ENCODE results near the gene RNF128. TPM values are rescaled to one million over a fixed set of nuclear protein-coding genes. Genes with fewer than 3 reads are reported as not detected.
A peak's percentile ranks its signal among the peaks of the same experiment; 100 is the strongest.

The RNF128 gene, protein sequence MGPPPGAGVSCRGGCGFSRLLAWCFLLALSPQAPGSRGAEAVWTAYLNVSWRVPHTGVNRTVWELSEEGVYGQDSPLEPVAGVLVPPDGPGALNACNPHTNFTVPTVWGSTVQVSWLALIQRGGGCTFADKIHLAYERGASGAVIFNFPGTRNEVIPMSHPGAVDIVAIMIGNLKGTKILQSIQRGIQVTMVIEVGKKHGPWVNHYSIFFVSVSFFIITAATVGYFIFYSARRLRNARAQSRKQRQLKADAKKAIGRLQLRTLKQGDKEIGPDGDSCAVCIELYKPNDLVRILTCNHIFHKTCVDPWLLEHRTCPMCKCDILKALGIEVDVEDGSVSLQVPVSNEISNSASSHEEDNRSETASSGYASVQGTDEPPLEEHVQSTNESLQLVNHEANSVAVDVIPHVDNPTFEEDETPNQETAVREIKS
- total RNA-seq, result not detected

GRCh38 chrX:106726485-106727437 is at the start of gene RNF128:
Gene RNF128 (plus strand): TSS chrX:106726701. CDS start chrX:106726914, 213 bp downstream.
- DNase-seq, result peak; percentile 31
- Mint-ChIP-seq H3K4me1 (peaks cover 3% of the 10 kb centered on the region), H3K9me3 (no peaks in the 10 kb centered on the region), H3K4me3 (peak within 1 kb of the TSS; percentile 56), H3K27ac (no peak within 1 kb of the TSS), H3K36me3 (no peaks in the 10 kb centered on the region), H3K27me3 (peaks cover 35% of the 10 kb centered on the region)

DNA sequence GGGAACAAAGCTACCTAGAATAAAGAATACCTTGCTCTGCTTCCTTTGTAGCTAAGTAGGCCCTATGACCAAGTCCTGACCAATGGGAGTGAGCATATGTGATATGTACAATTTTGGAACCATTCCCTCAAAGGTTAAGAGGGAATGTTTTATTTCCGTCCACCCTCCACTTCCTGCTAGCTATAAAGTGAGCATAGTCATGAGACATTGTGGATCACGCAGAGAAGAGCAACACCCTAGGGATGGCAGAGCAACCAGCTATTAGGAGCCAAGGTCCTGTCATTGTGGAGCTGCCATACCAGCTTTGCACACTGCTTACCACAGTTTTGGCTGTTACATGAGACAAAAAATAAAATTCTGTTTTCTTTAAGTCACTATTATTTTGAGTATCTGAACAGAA is 45.8 kb upstream of the RNF128 start:
- Mint-ChIP-seq H3K27ac (no peak overlapping the region), H3K27me3 (no peaks in the 10 kb centered on the region), H3K9me3 (peaks cover 1% of the 10 kb centered on the region), H3K36me3 (no peaks in the 10 kb centered on the region), H3K4me3 (no peak overlapping the region), H3K4me1 (no peaks in the 10 kb centered on the region)
- no peak for DNase-seq

DNA sequence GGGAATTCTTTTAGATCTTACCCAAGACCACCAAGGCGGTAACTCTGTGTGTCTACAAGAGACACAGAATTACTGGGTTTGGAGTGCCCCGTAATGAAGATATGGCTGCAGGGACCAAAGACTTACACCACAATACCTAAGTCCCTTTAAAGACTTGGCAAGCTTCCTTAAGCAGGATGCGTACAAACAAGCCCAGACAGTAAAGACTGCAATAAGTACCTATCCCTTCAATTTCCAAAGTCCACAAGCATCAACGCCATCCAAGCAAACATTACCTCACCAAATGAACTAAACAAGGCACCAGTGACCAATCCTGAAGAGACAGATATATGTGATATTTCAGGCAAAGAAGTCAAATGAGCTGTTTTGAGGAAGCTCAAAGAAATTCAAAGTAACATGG is 42.3 kb upstream of the RNF128 start:
- Mint-ChIP-seq H3K36me3 (no peaks in the 10 kb centered on the region), H3K4me3 (no peak overlapping the region), H3K27me3 (no peaks in the 10 kb centered on the region), H3K9me3 (peaks cover 4% of the 10 kb centered on the region), H3K4me1 (no peaks in the 10 kb centered on the region), H3K27ac (no peak overlapping the region)
- DNase-seq, result no peak

GRCh38 chrX:106692425-106693065 is 34.0 kb upstream of the RNF128 start:
- H3K27me3 Mint-ChIP-seq, result peaks cover 10% of the 10 kb centered on the region
- no peak for DNase-seq
- no peaks in the 10 kb centered on the region for H3K36me3 Mint-ChIP-seq
- no peaks in the 10 kb centered on the region for H3K4me1 Mint-ChIP-seq
- H3K27ac Mint-ChIP-seq, result no peak overlapping the region
- no peak overlapping the region for H3K4me3 Mint-ChIP-seq
- H3K9me3 Mint-ChIP-seq, result no peaks in the 10 kb centered on the region

DNA sequence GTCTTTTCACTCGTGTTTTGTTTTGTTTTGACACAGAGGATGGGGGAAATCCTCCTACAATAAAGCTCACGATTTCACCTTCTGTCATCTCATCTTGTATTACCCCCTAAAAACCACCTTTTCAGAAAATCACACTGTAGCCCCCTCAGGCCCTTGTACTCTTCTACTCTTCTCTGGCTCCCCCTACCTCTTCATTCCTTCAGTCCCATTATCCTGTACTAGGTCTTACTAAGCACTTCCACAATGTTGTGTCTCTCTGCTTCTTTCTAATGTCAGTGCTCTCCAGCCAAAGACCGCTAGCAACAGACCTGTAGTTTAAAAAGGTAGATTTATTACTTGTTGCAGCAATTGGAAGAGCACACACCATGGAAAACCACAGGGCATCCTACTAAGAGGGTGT is 30.0 kb upstream of the RNF128 start:
- H3K27me3 Mint-ChIP-seq, result peaks cover 12% of the 10 kb centered on the region
- no peak overlapping the region for H3K27ac Mint-ChIP-seq
- H3K9me3 Mint-ChIP-seq, result no peaks in the 10 kb centered on the region
- no peak for DNase-seq
- H3K36me3 Mint-ChIP-seq, result no peaks in the 10 kb centered on the region
- H3K4me1 Mint-ChIP-seq, result no peaks in the 10 kb centered on the region
- H3K4me3 Mint-ChIP-seq, result no peak overlapping the region

GRCh38 chrX:106698693-106699092 is 27.8 kb upstream of the RNF128 start:
- Mint-ChIP-seq H3K4me3 (no peak overlapping the region), H3K4me1 (no peaks in the 10 kb centered on the region), H3K9me3 (no peaks in the 10 kb centered on the region), H3K27ac (no peak overlapping the region), H3K36me3 (no peaks in the 10 kb centered on the region), H3K27me3 (peaks cover 9% of the 10 kb centered on the region)
- DNase-seq, result no peak

DNA sequence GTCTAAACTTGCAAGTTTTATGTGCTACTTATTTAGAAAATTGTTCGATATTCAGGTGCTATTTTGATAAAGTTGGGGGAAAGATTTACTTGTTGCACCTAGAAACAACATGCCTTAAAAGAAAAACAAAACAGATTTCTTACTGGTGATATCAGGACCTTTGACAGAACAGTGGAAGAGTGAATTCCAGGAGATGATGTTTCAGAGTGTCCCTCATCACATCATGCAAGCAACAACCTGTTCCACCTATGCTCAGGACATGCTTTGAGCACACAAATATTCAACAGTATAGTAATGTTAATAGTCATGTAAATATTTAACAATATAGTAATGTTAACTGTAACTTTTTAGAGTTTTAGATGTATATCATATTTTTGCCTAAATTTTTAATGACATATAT is 23.9 kb upstream of the RNF128 start:
- peaks cover 4% of the 10 kb centered on the region for H3K27me3 Mint-ChIP-seq
- H3K4me1 Mint-ChIP-seq, result no peaks in the 10 kb centered on the region
- H3K36me3 Mint-ChIP-seq, result no peaks in the 10 kb centered on the region
- no peaks in the 10 kb centered on the region for H3K9me3 Mint-ChIP-seq
- H3K4me3 Mint-ChIP-seq, result no peak overlapping the region
- no peak for DNase-seq
- H3K27ac Mint-ChIP-seq, result no peak overlapping the region

DNA sequence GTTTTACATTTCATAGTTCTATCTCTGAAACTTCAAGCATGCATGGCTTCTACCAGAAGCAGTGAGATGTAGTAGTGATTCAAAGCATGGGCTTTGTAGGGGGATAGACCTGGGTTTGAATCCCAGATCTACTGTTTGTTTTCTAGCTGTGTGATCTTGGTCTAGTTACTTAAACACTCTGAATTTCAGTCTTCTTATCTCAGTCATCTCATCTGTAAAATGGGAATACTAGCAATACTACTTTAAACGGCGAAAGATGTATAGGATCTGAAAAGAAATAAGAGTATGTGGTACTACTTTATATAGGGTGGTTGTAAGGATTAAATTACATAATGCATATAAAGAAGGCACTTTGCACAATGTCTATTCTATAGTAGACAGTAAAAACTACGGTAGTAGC is 20.0 kb upstream of the RNF128 start:
- H3K36me3 Mint-ChIP-seq, result no peaks in the 10 kb centered on the region
- H3K9me3 Mint-ChIP-seq, result no peaks in the 10 kb centered on the region
- no peaks in the 10 kb centered on the region for H3K4me1 Mint-ChIP-seq
- no peak overlapping the region for H3K27ac Mint-ChIP-seq
- H3K27me3 Mint-ChIP-seq, result no peaks in the 10 kb centered on the region
- no peak overlapping the region for H3K4me3 Mint-ChIP-seq
- no peak for DNase-seq

- H3K36me3 Mint-ChIP-seq, result no peaks in the 10 kb centered on the region
- H3K27ac Mint-ChIP-seq, result no peak overlapping the region
- no peak overlapping the region for H3K4me3 Mint-ChIP-seq
- no peaks in the 10 kb centered on the region for H3K27me3 Mint-ChIP-seq
- no peaks in the 10 kb centered on the region for H3K4me1 Mint-ChIP-seq
- H3K9me3 Mint-ChIP-seq, result no peaks in the 10 kb centered on the region
- DNase-seq, result no peak
Measured at GRCh38 chrX:106707771-106708454, 18.6 kb upstream of the RNF128 start.

- Mint-ChIP-seq H3K27ac (no peak overlapping the region), H3K4me1 (no peaks in the 10 kb centered on the region), H3K36me3 (no peaks in the 10 kb centered on the region), H3K4me3 (no peak overlapping the region), H3K9me3 (no peaks in the 10 kb centered on the region), H3K27me3 (no peaks in the 10 kb centered on the region)
- DNase-seq, result no peak
Measured at GRCh38 chrX:106710771-106711170, 15.7 kb upstream of the RNF128 start.

GRCh38 chrX:106711375-106711774 is 15.1 kb upstream of the RNF128 start:
- H3K4me1 Mint-ChIP-seq, result no peaks in the 10 kb centered on the region
- H3K4me3 Mint-ChIP-seq, result no peak overlapping the region
- H3K27me3 Mint-ChIP-seq, result no peaks in the 10 kb centered on the region
- H3K27ac Mint-ChIP-seq, result no peak overlapping the region
- H3K9me3 Mint-ChIP-seq, result no peaks in the 10 kb centered on the region
- no peaks in the 10 kb centered on the region for H3K36me3 Mint-ChIP-seq
- no peak for DNase-seq

GRCh38 chrX:106716004-106716403 is 10.5 kb upstream of the RNF128 start:
- Mint-ChIP-seq H3K4me3 (no peak overlapping the region), H3K27ac (no peak overlapping the region), H3K9me3 (no peaks in the 10 kb centered on the region), H3K27me3 (no peaks in the 10 kb centered on the region), H3K4me1 (no peaks in the 10 kb centered on the region), H3K36me3 (no peaks in the 10 kb centered on the region)
- DNase-seq, result no peak

DNA sequence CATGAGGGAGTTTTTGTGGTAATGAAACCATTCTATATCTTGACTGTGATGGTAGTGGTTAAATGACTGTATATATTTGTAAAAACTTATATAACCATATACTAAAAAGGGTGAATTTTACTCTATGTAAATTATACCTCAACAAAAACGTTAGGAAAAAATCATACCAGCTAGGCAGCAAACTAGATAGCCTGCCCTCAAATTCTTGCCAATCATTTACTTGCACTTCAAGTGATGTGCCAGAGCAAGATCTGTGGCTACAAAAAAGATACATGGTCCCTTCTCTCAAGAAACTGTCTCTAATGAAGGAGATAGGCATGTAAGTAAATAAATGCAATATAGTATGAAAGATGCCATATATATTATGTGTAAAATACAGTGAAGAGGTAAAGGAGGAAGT is 10.0 kb upstream of the RNF128 start:
- H3K27ac Mint-ChIP-seq, result no peak overlapping the region
- H3K9me3 Mint-ChIP-seq, result no peaks in the 10 kb centered on the region
- no peaks in the 10 kb centered on the region for H3K4me1 Mint-ChIP-seq
- H3K4me3 Mint-ChIP-seq, result no peak overlapping the region
- DNase-seq, result no peak
- H3K36me3 Mint-ChIP-seq, result no peaks in the 10 kb centered on the region
- H3K27me3 Mint-ChIP-seq, result no peaks in the 10 kb centered on the region

DNA sequence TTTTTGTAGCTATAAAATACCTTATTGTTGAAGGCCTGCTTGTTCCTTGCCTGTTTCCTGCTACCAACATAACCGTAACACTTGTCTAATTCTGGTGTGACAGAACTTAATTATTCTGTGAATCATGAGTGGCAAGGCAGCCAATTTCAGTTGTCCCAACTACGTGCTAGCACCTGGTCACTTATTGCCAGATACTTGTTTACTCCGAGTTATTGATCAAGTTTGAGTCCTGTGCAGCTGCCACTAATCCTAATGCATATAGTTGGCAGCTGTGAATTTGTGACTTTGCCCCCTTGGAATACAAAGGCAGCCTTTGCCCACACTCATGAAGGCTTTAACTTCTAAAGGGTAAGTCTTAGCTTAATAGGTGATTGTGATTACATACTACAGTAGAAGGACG is 7.8 kb upstream of the RNF128 start:
- Mint-ChIP-seq H3K27ac (no peak overlapping the region), H3K4me3 (no peak overlapping the region), H3K4me1 (no peaks in the 10 kb centered on the region), H3K27me3 (peaks cover 2% of the 10 kb centered on the region), H3K36me3 (no peaks in the 10 kb centered on the region), H3K9me3 (no peaks in the 10 kb centered on the region)
- no peak for DNase-seq

- H3K27me3 Mint-ChIP-seq, result peaks cover 31% of the 10 kb centered on the region
- H3K4me1 Mint-ChIP-seq, result peaks cover 3% of the 10 kb centered on the region
- no peak overlapping the region for H3K27ac Mint-ChIP-seq
- DNase-seq, result no peak
- peak overlapping the region; percentile 56 for H3K4me3 Mint-ChIP-seq
- H3K9me3 Mint-ChIP-seq, result no peaks in the 10 kb centered on the region
- H3K36me3 Mint-ChIP-seq, result no peaks in the 10 kb centered on the region
Measured at GRCh38 chrX:106725931-106726330, 570 bp upstream of the RNF128 start.

Measured in activated naive CD8-positive, alpha-beta T cell treated with anti-CD3 and anti-CD28 coated beads for 36 hours (primary cell).